Endothelial cell of umbilical vein (primary cell): ENCODE data around the gene THSD4. TPM values are rescaled to one million over a fixed set of nuclear protein-coding genes. Genes with fewer than 3 reads are reported as not detected.

Source experiments
- BruUV-seq: library from RNA; stranded (reverse); fragments of 400-500 nt; replicated peaks from 2 replicates; lab custom pipeline; 2021; lab: Mats Ljungman, UMichigan
- CTCF ChIA-PET: fragments of 300-600, 350-600 bp; sonication (Branson Sonifier 250); formaldehyde crosslinking; loops from one replicate; lab custom pipeline; 2021; ENCODE audit warnings: antibody characterized with exemption, inconsistent platforms; lab: Charles Lee
- POLR2A ChIA-PET: fragments of 300-600, 350-600 bp; sonication (Branson Sonifier 250); formaldehyde crosslinking; loops from one replicate; lab custom pipeline; 2021; ENCODE audit warnings: antibody characterized with exemption, inconsistent platforms; lab: Charles Lee
- DNase-seq: peaks from one replicate; pipeline ENCODE4 v3.0.0-alpha.2; 2011; ENCODE audit warnings: low read depth, low spot score
- FAIRE-seq: peaks from 2 replicates; lab custom pipeline; 2011; peaks lifted over from hg19 to GRCh38; lab: Jason Lieb, UNC
- H2AFZ ChIP-seq: 2 replicates; pipeline ENCODE4 v1.6.0; 2012; ENCODE audit warnings: low read depth, low read length, control low read depth, inconsistent platforms
- H3K27ac ChIP-seq: 2 replicates; pipeline ENCODE4 v1.5.1; 2011; ENCODE audit warnings: low read depth, mild to moderate bottlenecking, control low read depth, low read length, moderate library complexity; ENCODE audit not compliant: insufficient read depth
- H3K27me3 ChIP-seq, 2 experiments: 2 replicates each; pipeline versions ENCODE4 v1.6.0 to v1.6.1; 2011; ENCODE audit warnings: low read length in 2 of 2, mixed read lengths in 1 of 2; ENCODE audit not compliant: control insufficient read depth in 2 of 2, insufficient read depth in 2 of 2
- H3K36me3 ChIP-seq, 2 experiments: 2 replicates in 1 of 2; 3 replicates in 1 of 2; pipeline ENCODE4 v1.5.1; 2011; ENCODE audit warnings: low read length in 2 of 2, mild to moderate bottlenecking in 1 of 2, moderate library complexity in 1 of 2; ENCODE audit not compliant: control insufficient read depth in 2 of 2, insufficient read depth in 2 of 2; ENCODE audit errors: extremely low read depth in 1 of 2
- H3K4me1 ChIP-seq: 3 replicates; pipeline ENCODE4 v1.5.1; 2011; ENCODE audit warnings: mild to moderate bottlenecking, low read length; ENCODE audit not compliant: control insufficient read depth, insufficient read depth; ENCODE audit errors: extremely low read depth
- H3K4me2 ChIP-seq: 2 replicates; pipeline ENCODE4 v1.6.1; 2011; ENCODE audit warnings: low read length, control low read depth, mixed read lengths; ENCODE audit not compliant: insufficient read depth
- H3K4me3 ChIP-seq, 3 experiments: fragments of 200-600 bp in 1 of 3; sonication (generic), shearing (Covaris generic) in 1 of 3; replicated peaks in 1 of 3; 2 replicates each; pipeline ENCODE4 v1.5.1; 2011 to 2016; ENCODE audit warnings: control low read depth in 3 of 3, low read length in 3 of 3, mild to moderate bottlenecking in 2 of 3, inconsistent platforms in 1 of 3, low read depth in 1 of 3, moderate library complexity in 1 of 3; ENCODE audit not compliant: insufficient read depth in 1 of 3
- H3K79me2 ChIP-seq: 2 replicates; pipeline ENCODE4 v1.6.0; 2012; ENCODE audit warnings: low read length, inconsistent platforms; ENCODE audit not compliant: control insufficient read depth, insufficient read depth
- H3K9ac ChIP-seq: replicated peaks from 2 replicates; pipeline ENCODE3; 2011; ENCODE audit warnings: low read length, control low read depth; ENCODE audit not compliant: insufficient read depth; ENCODE audit errors: extremely low read depth
- H3K9me1 ChIP-seq: replicated peaks from 3 replicates; pipeline ENCODE4 v1.6.0; 2011; ENCODE audit warnings: mild to moderate bottlenecking, low read length; ENCODE audit not compliant: control insufficient read depth, insufficient read depth; ENCODE audit errors: extremely low read depth
- H3K9me3 ChIP-seq: replicated peaks from 2 replicates; pipeline ENCODE4 v1.5.1; 2012; ENCODE audit warnings: low read length, inconsistent platforms; ENCODE audit not compliant: control insufficient read depth, insufficient read depth
- H4K20me1 ChIP-seq: replicated peaks from 2 replicates; pipeline ENCODE3; 2011; ENCODE audit warnings: mild to moderate bottlenecking, low read length; ENCODE audit not compliant: control insufficient read depth, insufficient read depth; ENCODE audit errors: extremely low read depth
- CTCF ChIP-seq, 2 donors: IDR thresholded peaks; 1 replicate in 1 of 2; 2 replicates in 1 of 2; pipeline ENCODE4 v1.5.1; 2011; ENCODE audit warnings: low read length in 2 of 2, mild to moderate bottlenecking in 2 of 2, moderate library complexity in 2 of 2, control low read depth in 1 of 2, inconsistent platforms in 1 of 2, low read depth in 1 of 2; ENCODE audit not compliant: insufficient read depth in 1 of 2; ENCODE audit errors: extremely low read depth in 1 of 2
- EZH2 ChIP-seq: IDR thresholded peaks from 2 replicates; pipeline ENCODE4 v1.6.1; 2012; ENCODE audit warnings: borderline replicate concordance, low read depth, mild to moderate bottlenecking, moderate library complexity, low read length, inconsistent platforms; ENCODE audit not compliant: severe bottlenecking
- FOS ChIP-seq: IDR thresholded peaks from 2 replicates; pipeline ENCODE4 v1.6.1; 2011; ENCODE audit warnings: mild to moderate bottlenecking, low read length, moderate library complexity, borderline replicate concordance; ENCODE audit not compliant: insufficient read depth
- GATA2 ChIP-seq: IDR thresholded peaks from 2 replicates; pipeline ENCODE4 v1.7.0; 2011; ENCODE audit warnings: low read depth, mild to moderate bottlenecking, moderate library complexity, mixed read lengths, low read length; ENCODE audit not compliant: insufficient read length, insufficient read depth
- JUN ChIP-seq: IDR thresholded peaks from 2 replicates; pipeline ENCODE4 v1.6.1; 2011; ENCODE audit warnings: borderline replicate concordance, low read depth; ENCODE audit not compliant: insufficient read length, insufficient read depth
- MAX ChIP-seq: IDR thresholded peaks from 2 replicates; pipeline ENCODE4 v1.6.1; 2011; ENCODE audit not compliant: insufficient read depth, insufficient read length
- MYC ChIP-seq: IDR thresholded peaks from one replicate; pipeline ENCODE4 v1.6.1; 2011; ENCODE audit warnings: mild to moderate bottlenecking, low read depth, low read length
- POLR2A ChIP-seq: IDR thresholded peaks from 2 replicates; pipeline ENCODE4 v1.6.1; 2012; ENCODE audit warnings: low read depth, mild to moderate bottlenecking, control low read depth, low read length
- POLR2AphosphoS5 ChIP-seq: IDR thresholded peaks from 2 replicates; pipeline ENCODE4 v1.6.1; 2012; ENCODE audit warnings: low read depth, mild to moderate bottlenecking, control low read depth, low read length, moderate library complexity; ENCODE audit not compliant: insufficient read depth
- dilution Hi-C: fragments of 300-500 bp; cut with MboI; formaldehyde crosslinking; loops from one replicate; pipeline ENCODE4 v1.15.0; 2019; ENCODE audit warnings: low sequenced_read_pairs; ENCODE audit not compliant: extremely low pct_ligation_motif_present
- intact Hi-C: fragments of 100-400 bp; cut with micrococcal nuclease; formaldehyde crosslinking; loops from one replicate; pipeline ENCODE4 v1.10.0; 2022
- polyA plus RNA-seq, 4 experiments: library from polyadenylated mRNA; depleted of rRNA in 3 of 4; stranded (reverse) in 3 of 4; unstranded in 1 of 4; fragments of >200 nt; gene quantifications; 2 replicates each; pipeline versions ENCODE4 v1.2.1 to v1.2.3, GENCODE V29; 2011 to 2012; ENCODE audit warnings: missing spikeins in 1 of 4
- total RNA-seq: library from RNA; stranded (reverse); gene quantifications from 2 replicates; pipeline ENCODE4 v1.2.3, GENCODE V29; 2021

THSD4 gene
- total and polyA plus RNA-seq, 2 donors (not counting 3 experiments of a cell fraction or from before 2014, with no cell fraction given), result 9.9 to 25.4 TPM

- no peaks in the 10 kb centered on the region for H3K9me1 ChIP-seq
- POLR2A ChIA-PET, result no interaction called here
- no peak overlapping the region for H3K9ac ChIP-seq
- no peaks in the 10 kb centered on the region for H3K9me3 ChIP-seq
- CTCF ChIA-PET, result interaction anchor here (1.2 kb wide), 1 partner anchor 243 kb away, joined by 3 read pairs; no protein-coding TSS in a partner anchor
- no peak overlapping the region for H3K4me2 ChIP-seq
- TF ChIP-seq FOS (no peak), JUN (no peak), MYC (no peak), GATA2 (no peak), CTCF (IDR thresholded peaks at IDR 0.05; ENCODE audit: extremely low read depth in 1 of 2, insufficient read depth in 1 of 2, low read depth in 1 of 2, low read length in 2 of 2) (no peak), POLR2AphosphoS5 (no peak), MAX (no peak), POLR2A (no peak), EZH2 (no peak)
- FAIRE-seq (no peak), DNase-seq (no peak)
- H3K27ac ChIP-seq, result no peak overlapping the region
- dilution Hi-C loops (no loop called here), intact Hi-C loops (no loop called here)
- no peaks in the 10 kb centered on the region for H3K4me1 ChIP-seq
- no peak overlapping the region for H2AFZ ChIP-seq
- no peaks in the 10 kb centered on the region for H3K36me3 ChIP-seq
- BruUV-seq, result no TSS peak
- no peaks in the 10 kb centered on the region for H4K20me1 ChIP-seq
- H3K79me2 ChIP-seq, result no peaks in the 10 kb centered on the region
- no peak overlapping the region for H3K4me3 ChIP-seq
- H3K27me3 ChIP-seq, result no peaks in the 10 kb centered on the region
Observed at GRCh38 chr15:71359246-71359645, 244.0 kb downstream of the THSD4 start.
